PFSK-1 (cell line): ENCODE results near the gene GPC6.

Experiments
- FOXP2 ChIP-seq: optimal IDR thresholded peaks from 2 replicates; pipeline ENCODE3; 2011; ENCODE audit warnings: borderline replicate concordance, control low read depth, inconsistent platforms; ENCODE audit not compliant: insufficient read depth; ENCODE audit errors: extremely low read length, extremely low read depth
- POLR2AphosphoS5 ChIP-seq: IDR thresholded peaks from 2 replicates; pipeline ENCODE4 v1.6.1; 2012; ENCODE audit warnings: low read depth, mild to moderate bottlenecking, control low read depth, low read length, moderate library complexity
- SIN3A ChIP-seq: IDR thresholded peaks from 2 replicates; pipeline ENCODE4 v1.6.1; 2012; ENCODE audit warnings: mild to moderate bottlenecking, low read length, moderate library complexity, borderline replicate concordance; ENCODE audit not compliant: insufficient read depth
- TAF1 ChIP-seq: IDR thresholded peaks from 2 replicates; pipeline ENCODE4 v1.6.1; 2012; ENCODE audit warnings: low read length, control low read depth, borderline replicate concordance; ENCODE audit not compliant: insufficient read depth
- TF ChIP-seq, protein P1 (sequence below), 2 experiments: IDR thresholded peaks; 2 replicates each; pipeline versions ENCODE4 v1.6.1 to v1.8.0; 2011 to 2012; ENCODE audit warnings: low read depth in 2 of 2, low read length in 2 of 2, control low read depth in 1 of 2, inconsistent platforms in 1 of 2, mild to moderate bottlenecking in 1 of 2, moderate library complexity in 1 of 2; ENCODE audit not compliant: insufficient read depth in 1 of 2

Gene GPC6

DNA sequence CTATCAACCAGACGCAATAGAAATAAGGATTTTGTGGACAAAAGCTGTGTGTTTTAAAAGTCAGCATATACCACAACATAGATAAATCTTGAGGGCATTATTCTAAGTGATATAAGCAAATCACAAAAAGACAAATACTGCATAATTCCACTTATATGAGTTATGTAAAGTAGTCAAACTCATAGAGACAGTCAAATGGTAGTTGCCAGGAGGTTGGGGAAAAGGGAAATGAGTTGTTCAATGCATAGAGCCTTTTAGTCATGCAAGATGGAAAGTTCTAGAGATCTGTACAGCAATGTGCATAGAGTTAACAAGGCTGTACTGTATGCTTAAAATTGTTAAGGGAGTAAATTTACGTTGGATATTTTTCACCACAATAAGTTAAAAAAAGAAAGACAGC is 1008.1 kb downstream of the GPC6 start:
- no peak for TF ChIP-seq SIN3A
- no peak for TF ChIP-seq POLR2AphosphoS5
- TF ChIP-seq FOXP2 = no peak
- TF ChIP-seq TAF1 = no peak
- TF ChIP-seq, protein P1, sequence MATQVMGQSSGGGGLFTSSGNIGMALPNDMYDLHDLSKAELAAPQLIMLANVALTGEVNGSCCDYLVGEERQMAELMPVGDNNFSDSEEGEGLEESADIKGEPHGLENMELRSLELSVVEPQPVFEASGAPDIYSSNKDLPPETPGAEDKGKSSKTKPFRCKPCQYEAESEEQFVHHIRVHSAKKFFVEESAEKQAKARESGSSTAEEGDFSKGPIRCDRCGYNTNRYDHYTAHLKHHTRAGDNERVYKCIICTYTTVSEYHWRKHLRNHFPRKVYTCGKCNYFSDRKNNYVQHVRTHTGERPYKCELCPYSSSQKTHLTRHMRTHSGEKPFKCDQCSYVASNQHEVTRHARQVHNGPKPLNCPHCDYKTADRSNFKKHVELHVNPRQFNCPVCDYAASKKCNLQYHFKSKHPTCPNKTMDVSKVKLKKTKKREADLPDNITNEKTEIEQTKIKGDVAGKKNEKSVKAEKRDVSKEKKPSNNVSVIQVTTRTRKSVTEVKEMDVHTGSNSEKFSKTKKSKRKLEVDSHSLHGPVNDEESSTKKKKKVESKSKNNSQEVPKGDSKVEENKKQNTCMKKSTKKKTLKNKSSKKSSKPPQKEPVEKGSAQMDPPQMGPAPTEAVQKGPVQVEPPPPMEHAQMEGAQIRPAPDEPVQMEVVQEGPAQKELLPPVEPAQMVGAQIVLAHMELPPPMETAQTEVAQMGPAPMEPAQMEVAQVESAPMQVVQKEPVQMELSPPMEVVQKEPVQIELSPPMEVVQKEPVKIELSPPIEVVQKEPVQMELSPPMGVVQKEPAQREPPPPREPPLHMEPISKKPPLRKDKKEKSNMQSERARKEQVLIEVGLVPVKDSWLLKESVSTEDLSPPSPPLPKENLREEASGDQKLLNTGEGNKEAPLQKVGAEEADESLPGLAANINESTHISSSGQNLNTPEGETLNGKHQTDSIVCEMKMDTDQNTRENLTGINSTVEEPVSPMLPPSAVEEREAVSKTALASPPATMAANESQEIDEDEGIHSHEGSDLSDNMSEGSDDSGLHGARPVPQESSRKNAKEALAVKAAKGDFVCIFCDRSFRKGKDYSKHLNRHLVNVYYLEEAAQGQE (IDR thresholded peaks at IDR 0.05; ENCODE audit: insufficient read depth in 1 of 2, low read depth in 2 of 2, low read length in 2 of 2) = no peak

DNA sequence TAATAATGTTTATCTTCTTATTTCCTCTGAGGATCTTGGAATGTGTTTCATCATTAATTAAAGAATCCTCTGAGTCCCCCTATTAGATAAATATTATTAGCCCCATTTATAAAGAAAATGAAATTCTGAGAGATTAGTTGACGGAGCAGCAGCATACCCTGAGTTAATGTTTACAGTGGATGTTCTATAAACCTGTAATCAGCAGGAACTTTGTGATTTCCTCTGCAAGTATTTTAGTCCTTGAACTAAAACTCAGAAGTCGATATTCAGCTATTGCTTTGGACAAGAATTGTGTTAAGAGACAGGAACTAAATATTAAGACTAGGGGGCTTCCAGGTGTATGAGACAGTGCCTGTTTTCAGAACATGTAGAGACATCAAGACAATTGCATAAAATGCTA is 1009.5 kb downstream of the GPC6 start:
- TF ChIP-seq FOXP2 = no peak
- no peak for TF ChIP-seq TAF1
- TF ChIP-seq, protein P1 (IDR thresholded peaks at IDR 0.05; ENCODE audit: insufficient read depth in 1 of 2, low read depth in 2 of 2, low read length in 2 of 2) = no peak

DNA sequence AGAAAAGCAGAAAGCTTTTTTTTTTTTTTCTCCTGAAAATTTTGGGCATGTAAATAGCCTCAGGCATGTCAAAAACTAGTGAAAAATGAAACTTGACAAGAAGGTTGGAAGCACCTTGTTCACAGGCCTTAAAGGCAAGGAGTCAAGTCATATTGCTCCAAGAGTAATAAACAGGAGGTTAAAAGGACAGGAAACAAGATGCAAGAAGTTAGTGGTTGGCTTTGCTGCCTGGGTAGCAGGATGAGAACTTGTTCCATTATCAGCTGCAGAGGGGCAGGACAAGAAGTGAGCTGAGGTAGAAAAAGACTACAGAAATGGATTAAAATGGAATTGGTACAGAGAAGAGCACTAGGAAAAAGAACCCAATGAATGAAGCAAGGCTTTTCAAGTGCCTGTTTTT is 1010.3 kb downstream of the GPC6 start:
- no peak for TF ChIP-seq FOXP2
- TF ChIP-seq, protein P1 (IDR thresholded peaks at IDR 0.05; ENCODE audit: insufficient read depth in 1 of 2, low read depth in 2 of 2, low read length in 2 of 2) = no peak

DNA sequence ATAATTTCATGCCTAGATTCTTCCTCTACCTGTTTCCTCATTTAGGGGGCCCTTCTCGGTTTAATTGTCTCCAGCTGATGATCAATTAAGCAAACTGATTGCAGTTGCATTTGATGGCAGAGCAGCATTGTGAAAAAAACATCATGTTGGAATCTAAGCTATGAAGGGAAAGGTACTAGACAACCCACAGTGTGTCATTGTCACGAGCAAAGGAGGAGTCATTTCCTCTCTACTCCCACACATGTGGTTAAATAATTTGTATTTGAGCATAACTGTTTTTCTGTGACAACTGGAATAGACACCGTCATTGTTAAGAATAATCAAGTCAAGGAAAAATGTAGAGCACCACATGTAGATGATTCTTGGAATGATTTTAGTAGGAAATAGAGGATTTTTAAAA is 1012.5 kb downstream of the GPC6 start:
- no peak for TF ChIP-seq TAF1
- TF ChIP-seq, protein P1 (IDR thresholded peaks at IDR 0.05; ENCODE audit: insufficient read depth in 1 of 2, low read depth in 2 of 2, low read length in 2 of 2) = no peak
- TF ChIP-seq FOXP2 = no peak
- TF ChIP-seq POLR2AphosphoS5 = no peak
- no peak for TF ChIP-seq SIN3A

DNA sequence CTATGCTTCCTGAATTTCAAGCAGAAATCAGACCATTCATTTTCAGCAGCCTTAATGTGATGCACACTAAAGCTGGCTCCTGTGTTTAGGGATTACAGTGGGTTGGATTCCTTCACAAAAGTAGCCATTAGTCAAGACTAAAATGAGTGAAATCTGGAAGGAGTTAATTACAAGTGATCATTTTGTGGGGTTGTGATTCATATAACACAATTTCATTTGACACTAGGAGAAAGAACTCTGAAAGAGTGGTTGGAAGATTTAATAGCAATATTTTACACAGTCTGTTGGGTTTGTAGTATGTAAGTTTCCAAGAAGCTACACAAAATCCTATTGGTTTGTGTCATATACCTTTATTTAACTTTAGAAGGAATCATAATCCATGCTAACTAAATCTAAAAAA is 1015.9 kb downstream of the GPC6 start:
- TF ChIP-seq SIN3A = no peak
- TF ChIP-seq, protein P1 (IDR thresholded peaks at IDR 0.05; ENCODE audit: insufficient read depth in 1 of 2, low read depth in 2 of 2, low read length in 2 of 2) = no peak
- TF ChIP-seq POLR2AphosphoS5 = no peak
- no peak for TF ChIP-seq FOXP2
- no peak for TF ChIP-seq TAF1
